ENCODE measurements around the gene PNPLA6.

PNPLA6 gene

GRCh38 chr19:7578127-7578526, 42.6 kb downstream of the PNPLA6 start:
- H3K4me3 ChIP-seq (ENCODE audit: control insufficient read depth in 1 of 7, extremely low read depth in 1 of 7, insufficient read depth in 4 of 7, low read depth in 2 of 7, low read length in 6 of 7) = no peak overlapping the region
- H3K27ac ChIP-seq (ENCODE audit: insufficient read depth in 1 of 2, low read depth in 1 of 2, low read length in 2 of 2, poor library complexity in 1 of 2, severe bottlenecking in 2 of 2) = no peak overlapping the region
- peaks cover 0 to 3% (median 0%) of the 10 kb centered on the region in 4 experiments for H3K4me1 ChIP-seq (ENCODE audit: control extremely low read depth in 1 of 4, control insufficient read depth in 4 of 4, insufficient read depth in 4 of 4, low read length in 3 of 4)
- ChIA-PET CTCF (interaction anchor here (1.4 kb wide), 1 partner anchor 10 kb away, joined by 3 read pairs; no protein-coding TSS in a partner anchor), POLR2A (no interaction called here)
- no peak for DNase-seq
- peaks cover 0 to 5% (median 0%) of the 10 kb centered on the region in 5 experiments for H3K27me3 ChIP-seq (replicated peaks in 2 of 5; ENCODE audit: control insufficient read depth in 4 of 5, insufficient read depth in 5 of 5, low read length in 4 of 5)
- H3K9me3 ChIP-seq (ENCODE audit: control extremely low read depth in 1 of 5, control insufficient read depth in 4 of 5, insufficient read depth in 2 of 5, low read depth in 1 of 5, low read length in 4 of 5) = no peaks in the 10 kb centered on the region
- H3K36me3 ChIP-seq (ENCODE audit: control insufficient read depth in 4 of 4, insufficient read depth in 4 of 4, low read length in 3 of 4) = no peaks in the 10 kb centered on the region
- 76% methylated on average over 5 of the region's 6 CpGs for WGBS (ENCODE audit: insufficient coverage)

GRCh38 chr19:7579182-7579581, 43.7 kb downstream of the PNPLA6 start:
- ChIA-PET CTCF (interaction anchor here (1.2 kb wide), 1 partner anchor 221 kb away, joined by 3 read pairs; no protein-coding TSS in a partner anchor), POLR2A (no interaction called here)
- Histone ChIP-seq H3K36me3 (ENCODE audit: control insufficient read depth in 4 of 4, insufficient read depth in 4 of 4, low read length in 3 of 4) (no peaks in the 10 kb centered on the region), H3K27ac (ENCODE audit: insufficient read depth in 1 of 2, low read depth in 1 of 2, low read length in 2 of 2, poor library complexity in 1 of 2, severe bottlenecking in 2 of 2) (no peak overlapping the region), H3K27me3 (replicated peaks in 2 of 5; ENCODE audit: control insufficient read depth in 4 of 5, insufficient read depth in 5 of 5, low read length in 4 of 5) (peaks cover 0 to 5% (median 0%) of the 10 kb centered on the region in 5 experiments), H3K9me3 (ENCODE audit: control extremely low read depth in 1 of 5, control insufficient read depth in 4 of 5, insufficient read depth in 2 of 5, low read depth in 1 of 5, low read length in 4 of 5) (no peaks in the 10 kb centered on the region), H3K4me3 (ENCODE audit: control insufficient read depth in 1 of 7, extremely low read depth in 1 of 7, insufficient read depth in 4 of 7, low read depth in 2 of 7, low read length in 6 of 7) (no peak overlapping the region), H3K4me1 (ENCODE audit: control extremely low read depth in 1 of 4, control insufficient read depth in 4 of 4, insufficient read depth in 4 of 4, low read length in 3 of 4) (peaks cover 0 to 3% (median 0%) of the 10 kb centered on the region in 4 experiments)
- DNase-seq = no peak
- WGBS (ENCODE audit: insufficient coverage) = 93% methylated on average over 6 of the region's 6 CpGs

GRCh38 chr19:7582446-7582845, 46.9 kb downstream of the PNPLA6 start:
- Histone ChIP-seq H3K9me3 (ENCODE audit: control extremely low read depth in 1 of 5, control insufficient read depth in 4 of 5, insufficient read depth in 2 of 5, low read depth in 1 of 5, low read length in 4 of 5) (no peaks in the 10 kb centered on the region), H3K36me3 (ENCODE audit: control insufficient read depth in 4 of 4, insufficient read depth in 4 of 4, low read length in 3 of 4) (no peaks in the 10 kb centered on the region), H3K4me1 (ENCODE audit: control extremely low read depth in 1 of 4, control insufficient read depth in 4 of 4, insufficient read depth in 4 of 4, low read length in 3 of 4) (no peaks in the 10 kb centered on the region), H3K27ac (ENCODE audit: insufficient read depth in 1 of 2, low read depth in 1 of 2, low read length in 2 of 2, poor library complexity in 1 of 2, severe bottlenecking in 2 of 2) (no peak overlapping the region), H3K27me3 (replicated peaks in 2 of 5; ENCODE audit: control insufficient read depth in 4 of 5, insufficient read depth in 5 of 5, low read length in 4 of 5) (peaks cover 0 to 5% (median 0%) of the 10 kb centered on the region in 5 experiments), H3K4me3 (ENCODE audit: control insufficient read depth in 1 of 7, extremely low read depth in 1 of 7, insufficient read depth in 4 of 7, low read depth in 2 of 7, low read length in 6 of 7) (no peak overlapping the region)
- POLR2A ChIA-PET = no interaction called here
- DNase-seq = no peak
- CTCF ChIA-PET = interaction anchor here (1.3 kb wide), 1 partner anchor 14 kb away, joined by 4 read pairs; no protein-coding TSS in a partner anchor
- WGBS (ENCODE audit: insufficient coverage) = 75% methylated on average over 7 of the region's 11 CpGs

GRCh38 chr19:7589822-7590221, 54.3 kb downstream of the PNPLA6 start:
- 100% methylated on average over 4 of the region's 7 CpGs for WGBS (ENCODE audit: insufficient coverage)
- no peak for DNase-seq
- POLR2A ChIA-PET = no interaction called here

GRCh38 chr19:7590256-7590655, 54.7 kb downstream of the PNPLA6 start:
- WGBS (ENCODE audit: insufficient coverage) = 70% methylated on average over 7 of the region's 8 CpGs
- Histone ChIP-seq H3K36me3 (ENCODE audit: control insufficient read depth in 4 of 4, insufficient read depth in 4 of 4, low read length in 3 of 4) (no peaks in the 10 kb centered on the region), H3K4me3 (ENCODE audit: control insufficient read depth in 1 of 7, extremely low read depth in 1 of 7, insufficient read depth in 4 of 7, low read depth in 2 of 7, low read length in 6 of 7) (no peak overlapping the region), H3K4me1 (ENCODE audit: control extremely low read depth in 1 of 4, control insufficient read depth in 4 of 4, insufficient read depth in 4 of 4, low read length in 3 of 4) (peaks cover 0 to 2% (median 1%) of the 10 kb centered on the region in 4 experiments), H3K27ac (ENCODE audit: insufficient read depth in 1 of 2, low read depth in 1 of 2, low read length in 2 of 2, poor library complexity in 1 of 2, severe bottlenecking in 2 of 2) (no peak overlapping the region), H3K9me3 (ENCODE audit: control extremely low read depth in 1 of 5, control insufficient read depth in 4 of 5, insufficient read depth in 2 of 5, low read depth in 1 of 5, low read length in 4 of 5) (no peaks in the 10 kb centered on the region), H3K27me3 (replicated peaks in 2 of 5; ENCODE audit: control insufficient read depth in 4 of 5, insufficient read depth in 5 of 5, low read length in 4 of 5) (peaks cover 0 to 17% (median 5%) of the 10 kb centered on the region in 5 experiments)
- CTCF ChIA-PET = no interaction called here
- POLR2A ChIA-PET = no interaction called here
- no peak for DNase-seq

More at GRCh38 chr19:7589822-7590221, 54.3 kb downstream of the PNPLA6 start:
- Histone ChIP-seq H3K9me3 (ENCODE audit: control extremely low read depth in 1 of 5, control insufficient read depth in 4 of 5, insufficient read depth in 2 of 5, low read depth in 1 of 5, low read length in 4 of 5) (no peaks in the 10 kb centered on the region), H3K4me1 (ENCODE audit: control extremely low read depth in 1 of 4, control insufficient read depth in 4 of 4, insufficient read depth in 4 of 4, low read length in 3 of 4) (no peaks in the 10 kb centered on the region), H3K27me3 (replicated peaks in 2 of 5; ENCODE audit: control insufficient read depth in 4 of 5, insufficient read depth in 5 of 5, low read length in 4 of 5) (peaks cover 0 to 12% (median 4%) of the 10 kb centered on the region in 5 experiments), H3K27ac (ENCODE audit: insufficient read depth in 1 of 2, low read depth in 1 of 2, low read length in 2 of 2, poor library complexity in 1 of 2, severe bottlenecking in 2 of 2) (no peak overlapping the region), H3K36me3 (ENCODE audit: control insufficient read depth in 4 of 4, insufficient read depth in 4 of 4, low read length in 3 of 4) (no peaks in the 10 kb centered on the region), H3K4me3 (ENCODE audit: control insufficient read depth in 1 of 7, extremely low read depth in 1 of 7, insufficient read depth in 4 of 7, low read depth in 2 of 7, low read length in 6 of 7) (no peak overlapping the region)
- CTCF ChIA-PET = no interaction called here

GRCh38 chr19:7595466-7596133, 60.1 kb downstream of the PNPLA6 start, which contains the start of gene CAMSAP3:
TSS of gene CAMSAP3 (plus strand) at chr19:7595863. CDS start at chr19:7596003, 140 bp downstream.
- H3K4me1 ChIP-seq (ENCODE audit: control extremely low read depth in 1 of 4, control insufficient read depth in 4 of 4, insufficient read depth in 4 of 4, low read length in 3 of 4) = peaks cover 0 to 13% (median 8%) of the 10 kb centered on the region in 4 experiments
- CTCF ChIA-PET = interaction anchor here (0.9 kb wide), 1 partner anchor 27 kb away, joined by 3 read pairs; no protein-coding TSS in a partner anchor
- no peaks in the 10 kb centered on the region for H3K9me3 ChIP-seq (ENCODE audit: control extremely low read depth in 1 of 5, control insufficient read depth in 4 of 5, insufficient read depth in 2 of 5, low read depth in 1 of 5, low read length in 4 of 5)
- no peaks in the 10 kb centered on the region for H3K36me3 ChIP-seq (ENCODE audit: control insufficient read depth in 4 of 4, insufficient read depth in 4 of 4, low read length in 3 of 4)
- POLR2A ChIA-PET = interaction anchor here (0.5 kb wide), 1 partner anchor 11 kb away, joined by 3 read pairs; no protein-coding TSS in a partner anchor
- H3K27me3 ChIP-seq (replicated peaks in 2 of 5; ENCODE audit: control insufficient read depth in 4 of 5, insufficient read depth in 5 of 5, low read length in 4 of 5) = peaks cover 0 to 44% (median 21%) of the 10 kb centered on the region in 5 experiments
- WGBS (ENCODE audit: insufficient coverage) = 0% methylated on average over 52 of the region's 78 CpGs
- H3K27ac ChIP-seq (ENCODE audit: insufficient read depth in 1 of 2, low read depth in 1 of 2, low read length in 2 of 2, poor library complexity in 1 of 2, severe bottlenecking in 2 of 2) = no peak within 1 kb of the TSS
- peak; percentile 34 to 74 (median 58) for DNase-seq
- H3K4me3 ChIP-seq (ENCODE audit: control insufficient read depth in 1 of 7, extremely low read depth in 1 of 7, insufficient read depth in 4 of 7, low read depth in 2 of 7, low read length in 6 of 7) = peak within 1 kb of the TSS; percentile 28 to 70 (median 48)

Data from common myeloid progenitor, CD34-positive (primary cell).